Measurements from ENCODE around the gene EEFSEC.

EEFSEC gene

DNA sequence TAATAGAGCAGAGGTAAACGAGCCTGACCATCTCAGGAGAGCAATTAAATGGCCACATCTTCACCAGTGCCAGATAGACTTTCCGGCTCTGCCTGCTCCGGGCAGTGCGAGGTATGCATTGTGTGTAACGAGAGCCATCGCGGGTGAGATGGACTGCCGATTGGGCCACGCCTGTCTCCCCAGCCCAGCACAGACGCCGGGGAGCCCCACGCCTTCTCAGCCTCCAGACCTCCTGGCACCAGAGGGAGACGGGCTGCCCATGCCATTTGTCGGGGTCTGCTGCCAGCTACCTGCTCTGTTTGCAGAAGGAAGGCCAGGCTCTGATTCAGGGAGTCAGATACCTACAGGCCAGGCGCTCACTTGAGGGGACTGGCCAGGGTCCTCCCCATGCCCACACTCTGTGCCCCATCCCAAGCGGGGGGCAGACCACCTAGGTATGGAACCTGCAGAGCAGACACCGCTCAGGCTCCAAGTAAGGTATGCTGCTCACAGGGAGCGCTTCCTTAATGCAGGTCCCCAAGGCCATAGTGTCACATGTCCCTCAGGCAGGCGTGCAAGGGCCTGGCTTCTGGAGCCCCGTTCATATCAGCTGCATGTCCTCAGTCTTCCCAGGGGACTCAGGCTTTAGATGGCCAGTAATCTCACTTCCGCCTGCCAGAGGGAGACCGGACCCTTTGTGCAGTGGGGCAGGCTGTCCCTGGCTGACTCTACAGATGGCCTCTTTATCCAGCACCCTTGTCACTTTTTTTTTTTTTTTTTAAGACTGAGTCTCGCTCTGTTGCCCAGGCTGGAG, 251.2 kb downstream of the EEFSEC start:
- TF ChIP-seq, protein P1, sequence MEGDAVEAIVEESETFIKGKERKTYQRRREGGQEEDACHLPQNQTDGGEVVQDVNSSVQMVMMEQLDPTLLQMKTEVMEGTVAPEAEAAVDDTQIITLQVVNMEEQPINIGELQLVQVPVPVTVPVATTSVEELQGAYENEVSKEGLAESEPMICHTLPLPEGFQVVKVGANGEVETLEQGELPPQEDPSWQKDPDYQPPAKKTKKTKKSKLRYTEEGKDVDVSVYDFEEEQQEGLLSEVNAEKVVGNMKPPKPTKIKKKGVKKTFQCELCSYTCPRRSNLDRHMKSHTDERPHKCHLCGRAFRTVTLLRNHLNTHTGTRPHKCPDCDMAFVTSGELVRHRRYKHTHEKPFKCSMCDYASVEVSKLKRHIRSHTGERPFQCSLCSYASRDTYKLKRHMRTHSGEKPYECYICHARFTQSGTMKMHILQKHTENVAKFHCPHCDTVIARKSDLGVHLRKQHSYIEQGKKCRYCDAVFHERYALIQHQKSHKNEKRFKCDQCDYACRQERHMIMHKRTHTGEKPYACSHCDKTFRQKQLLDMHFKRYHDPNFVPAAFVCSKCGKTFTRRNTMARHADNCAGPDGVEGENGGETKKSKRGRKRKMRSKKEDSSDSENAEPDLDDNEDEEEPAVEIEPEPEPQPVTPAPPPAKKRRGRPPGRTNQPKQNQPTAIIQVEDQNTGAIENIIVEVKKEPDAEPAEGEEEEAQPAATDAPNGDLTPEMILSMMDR (IDR thresholded peaks at IDR 0.05) = no peak
- H3K4me1 ChIP-seq = no peaks in the 10 kb centered on the region
- no peak for DNase-seq
- H3K36me3 ChIP-seq = peaks cover 0 to 16% (median 0%) of the 10 kb centered on the region in 3 donors
- no peaks in the 10 kb centered on the region for H3K9me3 ChIP-seq
- intact Hi-C loops (cut with DNase I; ENCODE audit: low total_unique reads) = no loop called here
- H3K27me3 ChIP-seq = no peaks in the 10 kb centered on the region
- H3K27ac ChIP-seq = no peak overlapping the region
- H3K4me3 ChIP-seq = no peak overlapping the region

DNA sequence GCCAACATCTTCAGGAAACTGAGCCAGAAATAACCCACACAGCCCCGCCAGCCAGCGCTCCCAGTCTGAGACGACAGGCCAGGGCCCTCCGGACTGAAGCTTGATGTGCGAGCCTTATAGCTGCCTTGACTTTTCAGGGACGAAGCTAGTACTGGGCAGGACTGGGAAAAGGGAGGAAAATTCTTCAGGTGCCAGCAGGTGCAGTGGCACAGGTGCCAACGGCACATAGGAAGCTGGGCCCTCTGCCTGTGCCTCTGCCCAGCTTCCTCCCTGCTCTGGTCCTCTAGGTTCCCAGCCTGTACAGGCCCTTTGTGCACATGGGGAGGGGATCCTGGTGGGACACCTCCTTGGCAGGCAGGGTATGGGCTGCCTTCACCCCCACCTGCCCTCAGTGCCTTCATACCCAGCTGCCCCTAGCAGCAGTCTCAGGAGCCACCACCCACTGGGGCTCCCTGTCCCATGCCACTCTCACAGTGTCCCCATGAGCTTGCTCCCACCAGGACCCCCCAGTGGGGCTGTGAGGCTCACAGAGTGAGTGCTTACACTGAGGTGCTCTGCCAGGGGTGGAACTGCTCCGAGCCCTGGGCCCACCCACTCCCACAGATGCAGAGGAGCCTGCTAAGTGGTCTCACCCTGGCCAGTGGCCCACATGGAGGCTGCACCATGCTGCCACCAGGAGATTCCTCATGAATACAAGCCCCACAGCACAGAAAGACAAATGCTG, 252.4 kb downstream of the EEFSEC start:
- no peaks in the 10 kb centered on the region for H3K9me3 ChIP-seq
- DNase-seq = no peak
- no peak overlapping the region for H3K27ac ChIP-seq
- H3K4me3 ChIP-seq = no peak overlapping the region
- intact Hi-C loops (cut with DNase I; ENCODE audit: low total_unique reads) = no loop called here
- H3K36me3 ChIP-seq = peaks cover 0 to 26% (median 0%) of the 10 kb centered on the region in 3 donors
- TF ChIP-seq, protein P1 (IDR thresholded peaks at IDR 0.05) = no peak
- H3K4me1 ChIP-seq = no peaks in the 10 kb centered on the region
- H3K27me3 ChIP-seq = no peaks in the 10 kb centered on the region

DNA sequence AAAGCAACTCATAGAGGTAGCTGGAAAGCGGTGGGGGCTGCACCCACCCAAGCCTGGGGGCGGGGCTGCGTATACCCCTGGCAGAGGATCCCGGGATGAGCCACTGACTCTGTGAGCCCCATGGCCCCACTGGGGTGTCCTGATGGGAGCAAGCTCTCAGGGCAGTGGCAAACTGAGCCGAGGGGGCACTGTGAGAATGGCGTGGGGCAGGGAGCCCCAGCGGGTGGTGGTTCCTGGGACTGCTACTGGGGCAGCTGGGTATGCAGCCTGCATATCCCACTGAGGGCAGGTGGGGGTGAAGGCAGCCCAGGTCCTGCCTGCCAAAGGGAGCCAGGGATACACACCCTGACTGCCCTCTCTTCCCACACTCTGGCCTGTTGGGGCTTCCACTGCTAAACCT, 254.0 kb downstream of the EEFSEC start:
- Histone ChIP-seq H3K27me3 (no peaks in the 10 kb centered on the region), H3K4me3 (no peak overlapping the region)
- intact Hi-C loops (cut with DNase I; ENCODE audit: low total_unique reads) = no loop called here

DNA sequence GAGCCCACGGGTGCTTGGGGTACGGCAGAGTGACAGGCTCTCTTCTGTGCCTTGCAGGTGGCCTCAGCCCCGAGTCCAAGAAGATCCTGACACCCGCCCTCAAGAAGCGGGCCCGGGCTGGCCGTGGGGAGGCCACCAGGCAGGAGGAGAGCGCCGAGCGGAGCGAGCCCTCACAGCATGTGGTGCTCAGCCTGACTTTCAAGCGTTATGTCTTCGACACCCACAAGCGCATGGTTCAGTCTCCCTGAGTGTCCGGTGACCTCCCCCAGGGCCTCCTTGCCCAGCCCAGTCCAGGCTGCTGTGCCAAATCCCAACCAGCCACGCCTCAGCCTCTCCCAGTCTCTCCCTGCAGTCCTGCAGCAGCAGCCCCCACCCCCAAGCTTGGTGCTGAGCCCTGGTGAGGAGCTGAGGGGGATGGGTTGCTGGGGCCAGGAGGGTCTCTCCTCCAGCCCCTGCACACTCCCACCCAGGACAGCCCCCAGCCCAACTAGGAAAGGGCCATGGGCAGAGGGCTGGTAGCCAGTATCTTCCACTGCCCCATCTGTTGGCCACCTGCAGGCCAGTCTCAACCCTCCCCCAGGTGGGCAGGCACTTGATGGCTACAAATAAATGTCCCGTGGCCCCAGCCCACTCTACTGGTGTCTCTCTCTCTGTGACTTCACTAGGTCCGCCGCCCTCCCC, 254.9 kb downstream of the EEFSEC start:
- no peak overlapping the region for H3K27ac ChIP-seq
- TF ChIP-seq, protein P1 (IDR thresholded peaks at IDR 0.05) = no peak
- no peak overlapping the region for H3K4me3 ChIP-seq
- peaks cover 0 to 26% (median 0%) of the 10 kb centered on the region in 3 donors for H3K36me3 ChIP-seq
- no peaks in the 10 kb centered on the region for H3K9me3 ChIP-seq
- H3K4me1 ChIP-seq = no peaks in the 10 kb centered on the region
- intact Hi-C loops (cut with DNase I; ENCODE audit: low total_unique reads) = no loop called here
- H3K27me3 ChIP-seq = no peaks in the 10 kb centered on the region
- no peak for DNase-seq

More for the DNA sequence above, 254.0 kb downstream of the EEFSEC start:
- Histone ChIP-seq H3K27ac (no peak overlapping the region), H3K4me1 (no peaks in the 10 kb centered on the region), H3K36me3 (peaks cover 0 to 26% (median 0%) of the 10 kb centered on the region in 3 donors), H3K9me3 (no peaks in the 10 kb centered on the region)
- TF ChIP-seq, protein P1 (IDR thresholded peaks at IDR 0.05) = no peak
- no peak for DNase-seq

DNA sequence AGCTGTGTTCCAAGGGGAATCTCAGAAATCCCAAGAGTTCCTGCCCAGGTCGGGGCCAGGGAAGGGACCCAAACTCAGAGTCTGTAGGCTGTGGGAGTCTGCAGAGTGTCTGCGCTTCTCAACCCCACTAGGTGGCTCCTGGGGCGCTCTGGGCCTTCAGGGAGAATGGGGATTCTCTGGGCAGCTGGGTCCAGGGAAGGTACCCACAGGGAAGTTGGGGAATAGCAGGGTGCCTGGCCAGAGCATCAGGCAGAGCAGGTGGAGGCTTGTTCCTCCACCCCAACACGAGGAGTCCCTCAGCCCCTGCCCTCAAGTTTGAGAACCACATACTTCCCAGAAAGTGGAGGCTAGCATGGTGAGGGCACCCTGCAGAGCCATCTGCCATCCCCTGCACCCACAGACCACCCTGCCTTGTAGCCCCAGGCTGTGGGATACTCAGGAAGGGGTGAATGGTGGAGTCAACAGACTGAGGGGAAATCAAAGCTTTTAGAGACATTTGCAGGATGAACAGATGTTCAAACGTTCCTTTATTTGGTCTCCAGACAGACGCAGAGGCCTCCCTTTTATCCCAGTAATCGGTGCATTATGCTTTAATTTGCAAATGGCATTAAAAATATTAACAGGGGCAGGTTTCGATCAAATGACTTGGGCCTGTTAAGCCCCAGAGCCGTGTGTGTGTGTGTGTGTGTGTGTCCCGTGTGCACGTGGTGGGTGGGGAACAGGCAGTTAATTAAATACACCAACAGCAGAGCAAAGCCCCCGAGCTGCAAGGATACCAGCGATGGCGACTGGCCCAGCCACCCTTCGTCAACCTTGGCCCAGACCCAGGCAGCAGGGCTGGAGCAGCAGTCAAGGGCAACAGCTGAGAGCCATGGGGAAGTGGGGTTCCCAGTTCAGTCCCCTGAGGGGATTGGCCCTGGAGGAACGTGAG, 255.7 kb downstream of the EEFSEC start:
- TF ChIP-seq, protein P1 (IDR thresholded peaks at IDR 0.05) = no peak
- Histone ChIP-seq H3K36me3 (peaks cover 0 to 26% (median 0%) of the 10 kb centered on the region in 3 donors), H3K27me3 (no peaks in the 10 kb centered on the region), H3K9me3 (no peaks in the 10 kb centered on the region), H3K4me1 (no peaks in the 10 kb centered on the region), H3K4me3 (no peak overlapping the region), H3K27ac (no peak overlapping the region)
- DNase-seq = no peak
- intact Hi-C loops (cut with DNase I; ENCODE audit: low total_unique reads) = no loop called here

Data from tibial artery (tissue), 4 donors.